Cortex of kidney (tissue), 1 donor: ENCODE measurements around the gene EGFL7.

Experiments used
- DNase-seq: peaks from one replicate; lab custom pipeline; 2025; lab: John Stamatoyannopoulos, UW

EGFL7 gene

GRCh38 chr9:136686794-136687711 is 24.3 kb downstream of the EGFL7 start, which contains the start of gene AGPAT2:
AGPAT2 (minus strand) TSS chr9:136687457; CDS start chr9:136687357, 100 bp downstream.
- DNase-seq, result no peak

GRCh38 chr9:136687721-136688223 is 25.1 kb downstream of the EGFL7 start:
- no peak for DNase-seq

GRCh38 chr9:136688274-136689107 is 25.8 kb downstream of the EGFL7 start:
- DNase-seq, result no peak

- DNase-seq, result no peak
Measured at GRCh38 chr9:136689108-136689460, 26.4 kb downstream of the EGFL7 start.

- DNase-seq, result no peak
Measured at GRCh38 chr9:136690104-136690805, 27.5 kb downstream of the EGFL7 start.

GRCh38 chr9:136690806-136691261 is 28.1 kb downstream of the EGFL7 start:
- DNase-seq, result no peak

GRCh38 chr9:136691316-136692184 is 28.8 kb downstream of the EGFL7 start:
- DNase-seq, result no peak

GRCh38 chr9:136692185-136693134 is 29.7 kb downstream of the EGFL7 start:
- DNase-seq, result no peak

- DNase-seq, result no peak
Measured at GRCh38 chr9:136693135-136693489, 30.4 kb downstream of the EGFL7 start.

- no peak for DNase-seq
Measured at GRCh38 chr9:136693490-136694162, 30.9 kb downstream of the EGFL7 start.

GRCh38 chr9:136694163-136694871 is 31.6 kb downstream of the EGFL7 start:
- DNase-seq, result no peak

GRCh38 chr9:136694872-136695247 is 32.1 kb downstream of the EGFL7 start:
- DNase-seq, result no peak

GRCh38 chr9:136695435-136695895 is 32.7 kb downstream of the EGFL7 start:
- DNase-seq, result no peak

- DNase-seq, result no peak
Measured at GRCh38 chr9:136695955-136696354, 33.2 kb downstream of the EGFL7 start.

- DNase-seq, result no peak
Measured at GRCh38 chr9:136696502-136696901, 33.8 kb downstream of the EGFL7 start.

- DNase-seq, result no peak
Measured at GRCh38 chr9:136697146-136697820, 34.6 kb downstream of the EGFL7 start.

GRCh38 chr9:136697821-136698526 is 35.3 kb downstream of the EGFL7 start:
- no peak for DNase-seq
